Psoas muscle (tissue), 8 donors: ENCODE measurements around the gene FARP1. TPM values are rescaled to one million over a fixed set of nuclear protein-coding genes. Genes with fewer than 3 reads are reported as not detected.

Experiments used
- ATAC-seq, 4 donors: fragments of 200-7000 bp; cut with Tn5 transposase; one replicate each; pipeline ENCODE4 v1.9.1; 2020; ENCODE audit warnings: moderate library complexity in 3 of 4, mild to moderate bottlenecking in 2 of 4
- DNase-seq, 2 donors: peaks; one replicate each; pipeline ENCODE4 v3.0.0-alpha.2; 2020
- H3K27ac ChIP-seq: fragments of 200-600 bp; one replicate; pipeline ENCODE4 v1.8.0; 2022
- H3K27me3 ChIP-seq, 3 donors: fragments of 200-600 bp in 1 of 3; one replicate each; pipeline versions ENCODE4 v1.6.1 to v1.8.0; 2013 to 2022; ENCODE audit warnings: low read length in 2 of 3, mild to moderate bottlenecking in 2 of 3, moderate library complexity in 1 of 3; ENCODE audit not compliant: insufficient read depth in 3 of 3
- H3K36me3 ChIP-seq, 2 donors: fragments of 200-600 bp in 1 of 2; one replicate each; pipeline versions ENCODE4 v1.6.1 to v1.8.0; 2013 to 2022; ENCODE audit warnings: low read depth in 1 of 2, mild to moderate bottlenecking in 1 of 2, moderate library complexity in 1 of 2; ENCODE audit not compliant: insufficient read depth in 1 of 2
- H3K4me1 ChIP-seq: fragments of 200-600 bp; one replicate; pipeline ENCODE4 v1.8.0; 2022
- H3K4me3 ChIP-seq: fragments of 200-600 bp; one replicate; pipeline ENCODE4 v1.8.0; 2022; ENCODE audit warnings: mild to moderate bottlenecking
- H3K9me3 ChIP-seq: fragments of 200-600 bp; one replicate; pipeline ENCODE4 v1.8.0; 2022
- CTCF ChIP-seq: fragments of 200-600 bp; IDR thresholded peaks from one replicate; pipeline ENCODE4 v1.8.0; 2022; ENCODE audit warnings: antibody characterized with exemption
- WGBS, 3 donors: extraction: QIAGEN DNeasy Blood & Tissue Kit; methylation state at CpG; one replicate each; pipeline versions ENCODE4 v1.1.6 to v1.1.7; 2013; 5-methylcytosine and 5-hydroxymethylcytosine counted together
- intact Hi-C, 2 donors: fragments of 100-400 bp; cut with DNase I; formaldehyde crosslinking; loops; one replicate each; pipeline versions ENCODE4 v1.11.0 to v1.14.2; 2022
- polyA plus RNA-seq, 3 donors: library from polyadenylated mRNA; stranded (reverse); fragments of 200-250 nt; gene quantifications; one replicate each; pipeline ENCODE4 v1.2.3, GENCODE V29; 2013
- total RNA-seq, 4 donors: library from RNA; stranded (reverse); fragmentation: NEBNext Ultra II Directional in 2 of 4; extraction: Animal tissue kit (Norgen Biotek cat#: 25700) in 2 of 4; gene quantifications; one replicate each; pipeline versions ENCODE4 v1.2.1 to v1.2.4, GENCODE V29; 2021 to 2023
- donor health status: healthy with polysubstance abuse.
- donor health status: DM: no; HTN: no; CAD: no; lungs with moderate emphysema.
- donor health status: Bipolar disorder and iron deficiency.
- donor health status: healthy.
- donor health status: DM: yes; HTN: yes; CAD: no.
- donor health status: DM: no; HTN: no; CAD: no.
- donor health status: DM: no; HTN: no; CAD: no.
- donor health status: DM: yes; HTN: yes; CAD: no.

The FARP1 gene
- total and polyA plus RNA-seq, 7 donors, result 5.7 to 19.4 (median 9.2) TPM

- WGBS, 3 donors, result 92 to 100% (median 94%) methylated on average over 1 of the region's 1 CpG
- Histone ChIP-seq H3K9me3 (no peaks in the 10 kb centered on the region), H3K4me3 (no peak overlapping the region), H3K27me3 (no peaks in the 10 kb centered on the region), H3K4me1 (peaks cover 3% of the 10 kb centered on the region), H3K27ac (no peak overlapping the region), H3K36me3 (peaks cover 0 to 5% of the 10 kb centered on the region in 2 donors)
- peak; percentile 29 for TF ChIP-seq CTCF
- DNase-seq, result no peak
- intact Hi-C loops, result loop anchor here in 1 of 2 donors (10.0 kb wide), 2 partner anchors 252 to 362 kb away; partner anchors contain the start of gene FARP1
- peak in 3 of 4 donors; percentile 45 to 63 (median 49) for ATAC-seq
These were observed 254.3 kb downstream of the FARP1 start for GRCh38 chr13:98397221-98397620.

- no peak overlapping the region for H3K4me3 ChIP-seq
- DNase-seq (no peak), ATAC-seq (peak in 2 of 4 donors; percentile 41 to 80)
- no peaks in the 10 kb centered on the region for H3K27me3 ChIP-seq
- intact Hi-C loops, result loop anchor here in 1 of 2 donors (10.0 kb wide), 2 partner anchors 253 to 363 kb away; partner anchors contain the start of gene FARP1
- H3K36me3 ChIP-seq, result peaks cover 0 to 5% of the 10 kb centered on the region in 2 donors
- H3K27ac ChIP-seq, result no peak overlapping the region
- peaks cover 3% of the 10 kb centered on the region for H3K4me1 ChIP-seq
- TF ChIP-seq CTCF, result no peak
- no peaks in the 10 kb centered on the region for H3K9me3 ChIP-seq
- 54 to 74% (median 62%) methylated on average over 7 of the region's 7 CpGs for WGBS, 3 donors
These were observed 255.0 kb downstream of the FARP1 start for GRCh38 chr13:98397861-98398260.

- intact Hi-C loops, result loop anchor here in 1 of 2 donors (10.0 kb wide), 2 partner anchors 254 to 364 kb away; partner anchors contain the start of gene FARP1
- peaks cover 3% of the 10 kb centered on the region for H3K4me1 ChIP-seq
- peaks cover 0 to 5% of the 10 kb centered on the region in 2 donors for H3K36me3 ChIP-seq
- no peaks in the 10 kb centered on the region for H3K9me3 ChIP-seq
- H3K4me3 ChIP-seq, result no peak overlapping the region
- TF ChIP-seq CTCF, result no peak
- no peak for ATAC-seq
- 88 to 91% (median 90%) methylated on average over 5 of the region's 5 CpGs for WGBS, 3 donors
- H3K27me3 ChIP-seq, result no peaks in the 10 kb centered on the region
- H3K27ac ChIP-seq, result no peak overlapping the region
- DNase-seq, result no peak
These were observed 255.7 kb downstream of the FARP1 start for GRCh38 chr13:98398581-98398980.

GRCh38 chr13:98399756-98400155 is 256.9 kb downstream of the FARP1 start:
- TF ChIP-seq CTCF, result no peak
- Histone ChIP-seq H3K27me3 (no peaks in the 10 kb centered on the region), H3K4me3 (no peak overlapping the region), H3K9me3 (no peaks in the 10 kb centered on the region), H3K27ac (no peak overlapping the region), H3K4me1 (no peaks in the 10 kb centered on the region), H3K36me3 (peaks cover 0 to 5% of the 10 kb centered on the region in 2 donors)
- 82 to 88% (median 84%) methylated on average over 4 of the region's 4 CpGs for WGBS, 3 donors
- no peak for DNase-seq
- no peak for ATAC-seq
- intact Hi-C loops, result loop anchor here in 1 of 2 donors (10.0 kb wide), 2 partner anchors 255 to 365 kb away; partner anchors contain the start of gene FARP1

- Histone ChIP-seq H3K9me3 (no peaks in the 10 kb centered on the region), H3K36me3 (no peaks in the 10 kb centered on the region), H3K4me3 (no peak overlapping the region), H3K4me1 (no peaks in the 10 kb centered on the region), H3K27me3 (no peaks in the 10 kb centered on the region), H3K27ac (no peak overlapping the region)
- DNase-seq, result no peak
- 64 to 81% (median 75%) methylated on average over 13 of the region's 13 CpGs for WGBS, 3 donors
- intact Hi-C loops, result no loop called here
- no peak for ATAC-seq
- TF ChIP-seq CTCF, result no peak
These were observed 259.0 kb downstream of the FARP1 start for GRCh38 chr13:98401934-98402333.
